ENCODE results near the gene CD300LB. TPM values are rescaled to one million over a fixed set of nuclear protein-coding genes. Genes with fewer than 3 reads are reported as not detected.
"Not testable (repeated sequence)": the region's sequence is repeated elsewhere in the genome, so short reads cannot be mapped to it uniquely, and the experiment has no call there.

CD300LB gene
- total RNA-seq, 1 donor from 2014 or later: not detected

GRCh38 chr17:74493331-74493833 is 37.9 kb downstream of the CD300LB start:
- H3K9me3 ChIP-seq: no peaks in the 10 kb centered on the region
- DNase-seq (ENCODE audit: low spot score in 2 of 2): peak; percentile 21 to 81
- intact Hi-C loops (cut with DNase I): loop anchor here (1.0 kb wide), 2 partner anchors 36 to 125 kb away; no protein-coding TSS in a partner anchor
- no peaks in the 10 kb centered on the region for H3K36me3 ChIP-seq
- peak; percentile 86 to 90 (median 89) for TF ChIP-seq CTCF (IDR thresholded peaks at IDR 0.05)
- no peak overlapping the region for H3K27ac ChIP-seq
- H3K4me3 ChIP-seq: no peak overlapping the region
- no peaks in the 10 kb centered on the region for H3K27me3 ChIP-seq
- no peaks in the 10 kb centered on the region for H3K4me1 ChIP-seq

GRCh38 chr17:74491626-74492025 is 39.6 kb downstream of the CD300LB start:
- H3K4me3 ChIP-seq: no peak overlapping the region
- DNase-seq (ENCODE audit: low spot score in 2 of 2): peak in 1 of 2 donors; percentile 34
- TF ChIP-seq CTCF (IDR thresholded peaks at IDR 0.05): no peak
- H3K4me1 ChIP-seq: no peaks in the 10 kb centered on the region
- H3K36me3 ChIP-seq: no peaks in the 10 kb centered on the region
- no peak overlapping the region for H3K27ac ChIP-seq
- no peaks in the 10 kb centered on the region for H3K9me3 ChIP-seq
- H3K27me3 ChIP-seq: no peaks in the 10 kb centered on the region
- intact Hi-C loops (cut with DNase I): no loop called here

GRCh38 chr17:74490716-74491115 is 40.6 kb downstream of the CD300LB start:
- no peak for TF ChIP-seq CTCF (IDR thresholded peaks at IDR 0.05)
- no peaks in the 10 kb centered on the region for H3K9me3 ChIP-seq
- H3K27me3 ChIP-seq: no peaks in the 10 kb centered on the region
- H3K4me1 ChIP-seq: no peaks in the 10 kb centered on the region
- H3K4me3 ChIP-seq: no peak overlapping the region
- H3K36me3 ChIP-seq: no peaks in the 10 kb centered on the region
- intact Hi-C loops (cut with DNase I): no loop called here
- H3K27ac ChIP-seq: no peak overlapping the region
- peak in 1 of 2 donors; percentile 37 for DNase-seq (ENCODE audit: low spot score in 2 of 2)

GRCh38 chr17:74488276-74488675 is 43.0 kb downstream of the CD300LB start:
- H3K27me3 ChIP-seq; H3K36me3 ChIP-seq; intact Hi-C loops (cut with DNase I); H3K9me3 ChIP-seq; H3K4me1 ChIP-seq; H3K4me3 ChIP-seq; DNase-seq (ENCODE audit: low spot score in 2 of 2); H3K27ac ChIP-seq: not testable (repeated sequence)

GRCh38 chr17:74485841-74486240 is 45.4 kb downstream of the CD300LB start:
- no peaks in the 10 kb centered on the region for H3K27me3 ChIP-seq
- H3K9me3 ChIP-seq: no peaks in the 10 kb centered on the region
- intact Hi-C loops (cut with DNase I): no loop called here
- H3K27ac ChIP-seq: no peak overlapping the region
- H3K4me3 ChIP-seq: no peak overlapping the region
- DNase-seq (ENCODE audit: low spot score in 2 of 2): no peak
- H3K4me1 ChIP-seq: no peaks in the 10 kb centered on the region
- H3K36me3 ChIP-seq: no peaks in the 10 kb centered on the region
- TF ChIP-seq CTCF (IDR thresholded peaks at IDR 0.05): no peak

GRCh38 chr17:74485022-74485743 is 46.1 kb downstream of the CD300LB start:
- H3K4me1 ChIP-seq: no peaks in the 10 kb centered on the region
- H3K9me3 ChIP-seq: no peaks in the 10 kb centered on the region
- no peak for TF ChIP-seq CTCF (IDR thresholded peaks at IDR 0.05)
- DNase-seq (ENCODE audit: low spot score in 2 of 2): no peak
- intact Hi-C loops (cut with DNase I): no loop called here
- H3K36me3 ChIP-seq: no peaks in the 10 kb centered on the region
- H3K27ac ChIP-seq: no peak overlapping the region
- H3K27me3 ChIP-seq: no peaks in the 10 kb centered on the region
- no peak overlapping the region for H3K4me3 ChIP-seq
